Astrocyte (in vitro differentiated cells and primary cell): Measurements from ENCODE around the gene MELK. TPM values are rescaled to one million over a fixed set of nuclear protein-coding genes. Genes with fewer than 3 reads are reported as not detected.
"Not testable (repeated sequence)": the region's sequence is repeated elsewhere in the genome, so short reads cannot be mapped to it uniquely, and the experiment has no call there.

ENCODE experiments used
- DNase-seq: peaks from one replicate; pipeline ENCODE4 v3.0.0-alpha.2; 2010; ENCODE audit warnings: low read depth
- FAIRE-seq: peaks from 2 replicates; lab custom pipeline; 2011; peaks lifted over from hg19 to GRCh38; lab: Jason Lieb, UNC
- H2AFZ ChIP-seq: 2 replicates; pipeline ENCODE4 v1.6.0; 2012; ENCODE audit warnings: low read depth, low read length, inconsistent platforms
- H3K27ac ChIP-seq: 2 replicates; pipeline ENCODE4 v1.5.1; 2011; ENCODE audit warnings: low read depth, low read length, inconsistent platforms
- H3K27me3 ChIP-seq: 2 replicates; pipeline ENCODE4 v1.6.0; 2011; ENCODE audit warnings: low read length, inconsistent platforms; ENCODE audit not compliant: insufficient read depth
- H3K36me3 ChIP-seq: 2 replicates; pipeline ENCODE4 v1.5.1; 2011; ENCODE audit warnings: low read length, inconsistent platforms; ENCODE audit not compliant: insufficient read depth
- H3K4me1 ChIP-seq: 2 replicates; pipeline ENCODE4 v1.5.1; 2011; ENCODE audit warnings: low read length, inconsistent platforms; ENCODE audit not compliant: insufficient read depth
- H3K4me2 ChIP-seq: 2 replicates; pipeline ENCODE4 v1.6.0; 2012; ENCODE audit warnings: low read length, inconsistent platforms
- H3K4me3 ChIP-seq: 2 replicates; pipeline ENCODE4 v1.5.1; 2011; ENCODE audit warnings: low read depth, mild to moderate bottlenecking, low read length, inconsistent platforms; ENCODE audit not compliant: insufficient read depth
- H3K79me2 ChIP-seq: 2 replicates; pipeline ENCODE4 v1.6.0; 2012; ENCODE audit warnings: mild to moderate bottlenecking, low read length, inconsistent platforms; ENCODE audit not compliant: insufficient read depth
- H3K9ac ChIP-seq: 2 replicates; pipeline ENCODE4 v1.6.0; 2012; ENCODE audit warnings: mild to moderate bottlenecking, low read length, inconsistent platforms
- H3K9me3 ChIP-seq: 2 replicates; pipeline ENCODE4 v1.5.1; 2012; ENCODE audit warnings: low read depth, mild to moderate bottlenecking, low read length, inconsistent platforms; ENCODE audit not compliant: insufficient read depth
- H4K20me1 ChIP-seq: 2 replicates; pipeline ENCODE4 v1.6.0; 2012; ENCODE audit warnings: low read length, inconsistent platforms; ENCODE audit not compliant: insufficient read depth
- H3K27ac Mint-ChIP-seq: one replicate; pipeline ENCODE4 v1.8.0; 2021; ENCODE audit warnings: mild to moderate bottlenecking, mixed read lengths; ENCODE audit not compliant: unreplicated experiment
- H3K27me3 Mint-ChIP-seq: one replicate; pipeline ENCODE4 v1.8.0; 2021; ENCODE audit warnings: low read depth, mixed read lengths; ENCODE audit not compliant: unreplicated experiment
- H3K36me3 Mint-ChIP-seq: one replicate; pipeline ENCODE4 v1.8.0; 2021; ENCODE audit warnings: low read depth, mixed read lengths; ENCODE audit not compliant: unreplicated experiment
- H3K4me1 Mint-ChIP-seq: one replicate; pipeline ENCODE4 v1.8.0; 2021; ENCODE audit warnings: low read depth, mixed read lengths; ENCODE audit not compliant: unreplicated experiment
- H3K4me3 Mint-ChIP-seq: one replicate; pipeline ENCODE4 v1.8.0; 2021; ENCODE audit warnings: mild to moderate bottlenecking, moderate library complexity, mixed read lengths; ENCODE audit not compliant: unreplicated experiment
- H3K9me3 Mint-ChIP-seq: one replicate; pipeline ENCODE4 v1.8.0; 2021; ENCODE audit warnings: mild to moderate bottlenecking, mixed read lengths; ENCODE audit not compliant: unreplicated experiment
- EZH2 ChIP-seq: IDR thresholded peaks from 2 replicates; pipeline ENCODE4 v1.6.1; 2012; ENCODE audit warnings: mild to moderate bottlenecking, low read length, inconsistent platforms; ENCODE audit not compliant: insufficient read depth
- total RNA-seq: library from RNA; stranded (reverse); gene quantifications from 2 replicates; pipeline ENCODE4 v1.2.1, GENCODE V29; 2021
- TF ChIP-seq, protein P1 (sequence below): IDR thresholded peaks from 2 replicates; pipeline ENCODE4 v1.5.1; 2011; ENCODE audit warnings: low read depth, mild to moderate bottlenecking, inconsistent platforms, low read length, moderate library complexity; ENCODE audit not compliant: insufficient read depth

The MELK gene
- total RNA-seq, 1 donor from 2014 or later = 12.3 TPM

DNA sequence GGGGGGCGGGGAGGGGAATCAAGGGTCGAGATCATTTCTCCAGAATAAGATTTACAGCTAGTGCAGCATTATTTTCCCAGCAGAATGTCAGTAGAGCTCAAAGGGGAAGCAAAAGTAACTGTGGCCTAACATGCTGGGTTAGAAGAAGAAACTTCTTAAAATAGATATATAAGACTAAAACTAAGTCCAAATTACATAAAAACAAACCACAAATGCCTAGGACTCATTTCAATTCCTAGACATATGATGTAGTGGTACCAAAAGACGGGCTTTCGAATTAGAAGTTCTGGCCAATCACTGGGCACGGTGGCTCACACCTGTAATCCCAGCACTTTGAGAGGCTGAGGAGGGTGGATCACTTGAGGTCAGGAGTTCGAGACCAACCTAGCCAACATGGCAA is 20.8 kb upstream of the MELK start:
- no peaks in the 10 kb centered on the region for H3K9me3 ChIP-seq
- no peaks in the 10 kb centered on the region for H3K4me1 ChIP-seq
- H3K4me3 ChIP-seq = no peak overlapping the region
- H3K79me2 ChIP-seq = no peaks in the 10 kb centered on the region
- H4K20me1 ChIP-seq = no peaks in the 10 kb centered on the region
- H3K9ac ChIP-seq = no peak overlapping the region
- no peaks in the 10 kb centered on the region for H3K27me3 ChIP-seq
- H2AFZ ChIP-seq = no peak overlapping the region
- TF ChIP-seq, protein P1, sequence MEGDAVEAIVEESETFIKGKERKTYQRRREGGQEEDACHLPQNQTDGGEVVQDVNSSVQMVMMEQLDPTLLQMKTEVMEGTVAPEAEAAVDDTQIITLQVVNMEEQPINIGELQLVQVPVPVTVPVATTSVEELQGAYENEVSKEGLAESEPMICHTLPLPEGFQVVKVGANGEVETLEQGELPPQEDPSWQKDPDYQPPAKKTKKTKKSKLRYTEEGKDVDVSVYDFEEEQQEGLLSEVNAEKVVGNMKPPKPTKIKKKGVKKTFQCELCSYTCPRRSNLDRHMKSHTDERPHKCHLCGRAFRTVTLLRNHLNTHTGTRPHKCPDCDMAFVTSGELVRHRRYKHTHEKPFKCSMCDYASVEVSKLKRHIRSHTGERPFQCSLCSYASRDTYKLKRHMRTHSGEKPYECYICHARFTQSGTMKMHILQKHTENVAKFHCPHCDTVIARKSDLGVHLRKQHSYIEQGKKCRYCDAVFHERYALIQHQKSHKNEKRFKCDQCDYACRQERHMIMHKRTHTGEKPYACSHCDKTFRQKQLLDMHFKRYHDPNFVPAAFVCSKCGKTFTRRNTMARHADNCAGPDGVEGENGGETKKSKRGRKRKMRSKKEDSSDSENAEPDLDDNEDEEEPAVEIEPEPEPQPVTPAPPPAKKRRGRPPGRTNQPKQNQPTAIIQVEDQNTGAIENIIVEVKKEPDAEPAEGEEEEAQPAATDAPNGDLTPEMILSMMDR = no peak
- no peak for TF ChIP-seq EZH2
- H3K27ac ChIP-seq = no peak overlapping the region
- no peak overlapping the region for H3K27ac Mint-ChIP-seq
- H3K36me3 ChIP-seq = no peaks in the 10 kb centered on the region
- H3K4me3 Mint-ChIP-seq = no peak overlapping the region
- H3K4me2 ChIP-seq = no peak overlapping the region
- FAIRE-seq (no peak), DNase-seq (no peak)
- H3K27me3 Mint-ChIP-seq = no peaks in the 10 kb centered on the region
- no peaks in the 10 kb centered on the region for H3K9me3 Mint-ChIP-seq
- H3K4me1 Mint-ChIP-seq = peaks cover 4% of the 10 kb centered on the region
- no peaks in the 10 kb centered on the region for H3K36me3 Mint-ChIP-seq

DNA sequence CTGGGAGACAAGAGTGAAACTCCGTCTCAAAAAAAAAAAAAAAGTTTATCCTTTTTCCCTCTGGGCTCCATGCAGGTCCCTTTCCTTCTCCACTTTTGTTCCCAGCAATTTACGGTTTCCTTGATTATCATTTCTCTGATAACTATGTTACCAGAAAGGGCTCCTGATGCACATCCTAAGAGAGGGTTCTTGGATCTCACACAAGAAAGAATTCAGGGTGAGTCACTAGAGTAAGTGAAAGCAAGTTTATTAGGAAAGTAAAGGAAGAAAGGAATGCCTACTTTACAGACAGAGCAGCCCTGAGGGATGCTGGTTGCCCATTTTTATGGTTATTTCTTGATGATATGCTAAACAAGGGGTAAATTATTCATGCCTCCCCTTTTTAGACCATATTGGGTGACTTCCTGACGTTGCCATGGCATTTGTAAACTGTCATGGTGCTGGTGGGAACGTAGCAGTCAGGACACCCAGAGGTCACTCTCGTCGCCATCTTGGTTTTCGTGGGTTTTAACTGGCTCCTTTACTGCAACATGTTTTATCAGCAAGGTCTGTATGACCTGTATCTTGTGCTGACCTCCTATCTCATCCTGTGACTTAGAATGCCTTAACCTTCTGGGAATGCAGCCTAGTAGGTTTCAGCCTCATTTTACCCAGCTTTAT is 13.5 kb upstream of the MELK start:
- no peak for TF ChIP-seq EZH2
- TF ChIP-seq, protein P1 = no peak
- Mint-ChIP-seq H3K4me1 (peaks cover 3% of the 10 kb centered on the region), H3K27me3 (no peaks in the 10 kb centered on the region), H3K27ac (peak overlapping the region; percentile 23), H3K4me3 (no peak overlapping the region), H3K9me3 (no peaks in the 10 kb centered on the region), H3K36me3 (no peaks in the 10 kb centered on the region)
- no peak overlapping the region for H3K4me2 ChIP-seq
- no peaks in the 10 kb centered on the region for H4K20me1 ChIP-seq
- no peaks in the 10 kb centered on the region for H3K4me1 ChIP-seq
- no peaks in the 10 kb centered on the region for H3K79me2 ChIP-seq
- no peak overlapping the region for H3K9ac ChIP-seq
- no peaks in the 10 kb centered on the region for H3K36me3 ChIP-seq
- no peaks in the 10 kb centered on the region for H3K27me3 ChIP-seq
- DNase-seq (peak; percentile 39), FAIRE-seq (peak; percentile 52)
- H2AFZ ChIP-seq = no peak overlapping the region
- no peak overlapping the region for H3K4me3 ChIP-seq
- H3K27ac ChIP-seq = no peak overlapping the region
- no peaks in the 10 kb centered on the region for H3K9me3 ChIP-seq

DNA sequence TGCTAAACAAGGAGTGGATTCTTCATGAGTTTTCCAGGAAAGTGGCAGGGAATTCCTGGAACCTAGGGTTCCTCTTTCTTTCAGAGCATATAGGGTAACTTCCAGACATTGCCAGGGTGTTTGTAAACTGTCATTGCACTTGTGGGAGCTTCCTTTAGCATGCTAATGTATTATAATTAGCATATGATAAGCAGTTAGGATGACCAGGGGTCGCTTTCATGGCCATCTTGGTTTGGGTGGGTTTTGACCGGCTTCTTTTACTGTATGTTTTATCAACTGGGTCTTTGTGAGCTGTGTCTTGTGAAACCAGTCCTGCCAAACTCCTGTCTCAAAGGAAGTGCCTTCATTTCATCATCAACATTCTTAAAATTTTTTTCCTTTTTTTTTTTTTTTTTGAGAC is 11.9 kb upstream of the MELK start:
- no peak overlapping the region for H3K9ac ChIP-seq
- H4K20me1 ChIP-seq = no peaks in the 10 kb centered on the region
- no peaks in the 10 kb centered on the region for H3K4me1 ChIP-seq
- TF ChIP-seq, protein P1 = no peak
- no peak for TF ChIP-seq EZH2
- no peaks in the 10 kb centered on the region for H3K36me3 ChIP-seq
- Mint-ChIP-seq H3K27ac (peak overlapping the region; percentile 69), H3K36me3 (no peaks in the 10 kb centered on the region), H3K9me3 (no peaks in the 10 kb centered on the region), H3K4me1 (peaks cover 3% of the 10 kb centered on the region), H3K27me3 (no peaks in the 10 kb centered on the region), H3K4me3 (no peak overlapping the region)
- H3K4me2 ChIP-seq = no peak overlapping the region
- DNase-seq (no peak), FAIRE-seq (no peak)
- no peaks in the 10 kb centered on the region for H3K9me3 ChIP-seq
- H3K27me3 ChIP-seq = no peaks in the 10 kb centered on the region
- H3K79me2 ChIP-seq = no peaks in the 10 kb centered on the region
- no peak overlapping the region for H3K27ac ChIP-seq
- no peak overlapping the region for H3K4me3 ChIP-seq
- no peak overlapping the region for H2AFZ ChIP-seq

DNA sequence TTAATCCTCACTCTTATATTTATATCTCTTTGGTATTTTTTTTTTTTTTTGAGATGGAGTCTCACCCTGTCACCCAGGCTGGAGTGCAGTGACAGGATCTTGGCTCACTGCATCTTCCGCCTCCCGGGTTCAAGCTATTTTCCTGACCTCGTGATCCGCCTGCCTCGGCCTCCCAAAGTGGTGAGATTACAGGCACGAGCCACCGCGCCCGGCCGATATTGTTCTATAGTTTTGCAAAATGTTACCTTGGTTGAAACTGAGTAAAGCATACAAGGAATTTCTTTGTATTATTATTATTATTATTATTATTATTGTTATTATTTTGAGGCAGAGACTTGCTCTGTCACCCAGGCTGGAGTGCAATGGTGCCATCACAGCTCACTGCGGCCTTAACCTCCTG is 9.9 kb upstream of the MELK start:
- not testable (repeated sequence) for H3K27me3 ChIP-seq, H3K27ac ChIP-seq, H2AFZ ChIP-seq, H3K36me3 ChIP-seq, H4K20me1 ChIP-seq, H3K4me3 ChIP-seq, H3K36me3 Mint-ChIP-seq, FAIRE-seq, H3K4me2 ChIP-seq, H3K27ac Mint-ChIP-seq, DNase-seq, H3K4me1 ChIP-seq, H3K27me3 Mint-ChIP-seq, H3K4me3 Mint-ChIP-seq, H3K4me1 Mint-ChIP-seq, H3K79me2 ChIP-seq, H3K9me3 ChIP-seq, H3K9me3 Mint-ChIP-seq, H3K9ac ChIP-seq
